ENCODE results near the gene LEFTY2.
"Not testable (repeated sequence)": the region's sequence is repeated elsewhere in the genome, so short reads cannot be mapped to it uniquely, and the experiment has no call there.

The LEFTY2 gene, protein sequence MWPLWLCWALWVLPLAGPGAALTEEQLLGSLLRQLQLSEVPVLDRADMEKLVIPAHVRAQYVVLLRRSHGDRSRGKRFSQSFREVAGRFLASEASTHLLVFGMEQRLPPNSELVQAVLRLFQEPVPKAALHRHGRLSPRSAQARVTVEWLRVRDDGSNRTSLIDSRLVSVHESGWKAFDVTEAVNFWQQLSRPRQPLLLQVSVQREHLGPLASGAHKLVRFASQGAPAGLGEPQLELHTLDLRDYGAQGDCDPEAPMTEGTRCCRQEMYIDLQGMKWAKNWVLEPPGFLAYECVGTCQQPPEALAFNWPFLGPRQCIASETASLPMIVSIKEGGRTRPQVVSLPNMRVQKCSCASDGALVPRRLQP

DNA sequence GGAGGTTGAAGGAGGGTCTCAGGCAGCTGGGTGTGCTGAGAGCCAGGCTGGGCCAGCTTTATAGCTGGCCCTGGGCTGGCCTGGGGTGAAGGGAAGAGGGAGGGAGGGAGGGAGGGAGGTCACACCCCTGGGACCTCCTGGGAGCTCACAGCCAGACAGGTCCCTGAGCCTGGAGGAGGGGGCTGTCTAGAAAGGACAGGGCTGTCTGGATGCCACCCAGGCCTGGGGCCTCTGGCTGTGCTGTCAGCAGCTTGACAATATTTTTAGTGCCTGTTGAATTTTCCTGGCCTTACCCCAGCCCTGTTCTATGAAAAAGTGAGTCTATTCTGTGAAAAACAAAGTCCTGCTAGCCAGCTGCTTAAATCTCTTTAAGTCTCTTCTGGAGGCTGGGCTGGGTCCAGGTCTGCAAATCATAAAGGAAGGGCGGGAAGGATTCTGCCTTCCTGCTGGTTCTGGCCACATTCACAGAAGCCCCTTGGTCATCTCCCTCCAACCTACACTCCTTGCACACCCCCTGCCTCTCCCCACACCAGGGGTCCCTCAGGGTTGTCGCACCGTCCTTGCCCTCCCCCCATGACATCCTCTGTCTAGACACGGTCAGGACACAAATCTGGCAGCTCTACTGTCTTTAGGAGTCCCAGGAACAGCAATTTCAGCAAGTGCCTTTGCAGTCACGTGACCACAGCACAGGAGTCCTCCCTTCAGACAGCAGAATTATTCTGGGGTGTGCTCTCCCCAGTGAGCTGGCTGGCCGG is at the start of gene LEFTY2:
Gene LEFTY2, minus strand, starts transcription at position 34 of the 755 bp plus-strand sequence. CDS start 80 bp downstream, outside the sequence.
- no peak for DNase-seq (ENCODE audit: low read depth)

GRCh38 chr1:225987491-225988316 is 46.7 kb upstream of the LEFTY2 start:
- peak; percentile 66 for DNase-seq (ENCODE audit: low read depth)

- no peak for DNase-seq (ENCODE audit: low read depth)
Measured at GRCh38 chr1:225981714-225982113, 40.7 kb upstream of the LEFTY2 start.

DNA sequence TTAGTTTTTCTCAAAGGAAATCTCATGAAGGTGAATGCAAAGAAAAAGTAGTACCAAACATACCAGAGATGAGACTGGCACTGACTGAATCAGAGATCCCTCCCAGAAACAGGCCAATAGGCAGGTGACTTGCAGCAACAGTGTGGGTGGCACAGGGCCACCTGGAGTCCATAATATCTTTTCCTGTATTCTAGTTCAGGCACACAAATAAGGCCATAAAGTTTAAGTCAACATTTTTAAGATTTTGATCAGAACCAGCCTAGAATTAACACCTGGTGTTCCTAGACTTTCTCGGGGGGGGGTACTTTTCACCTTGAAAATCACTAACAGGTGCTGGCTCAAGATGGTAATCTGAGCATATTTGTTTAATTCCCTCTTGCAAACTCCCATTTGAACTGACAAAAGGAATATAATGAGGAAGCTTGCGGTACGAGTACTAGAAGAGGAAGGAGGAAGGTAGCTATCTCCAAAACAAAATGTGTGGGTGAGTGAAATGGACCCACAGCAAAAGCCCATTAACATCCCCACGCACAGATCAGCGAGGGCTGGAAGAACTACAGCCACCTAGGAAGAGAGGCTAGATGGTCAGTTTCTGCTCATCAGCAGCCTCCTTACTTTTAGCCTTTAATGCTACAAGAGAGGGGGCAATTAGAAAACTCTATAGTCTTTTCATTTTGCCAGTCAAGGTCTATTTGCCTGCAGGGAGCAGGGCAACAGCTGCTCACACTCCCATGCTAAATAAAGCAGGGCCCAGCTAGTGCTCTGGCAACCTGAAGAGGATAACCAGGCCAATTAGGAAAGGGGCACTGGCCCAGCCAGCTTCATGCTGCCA is 39.2 kb upstream of the LEFTY2 start:
- DNase-seq (ENCODE audit: low read depth) = no peak

DNA sequence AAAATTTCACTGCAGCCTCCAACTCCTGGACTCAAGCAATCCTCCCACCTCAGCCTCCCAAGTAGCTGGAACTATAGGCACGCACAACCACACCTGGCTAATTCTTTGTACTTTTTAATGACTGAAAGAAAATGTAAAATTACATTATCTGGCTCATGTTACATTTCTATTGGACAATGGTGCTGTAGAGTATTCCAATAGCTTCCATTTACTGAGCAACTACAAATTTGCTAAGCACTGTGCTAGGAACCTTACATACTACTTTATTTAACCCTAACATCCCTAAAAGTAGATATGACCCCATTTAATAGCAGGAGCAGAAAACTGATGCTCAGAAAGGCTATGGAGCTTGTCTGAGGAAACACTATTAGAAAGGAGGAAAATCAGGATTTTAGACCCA is 38.4 kb upstream of the LEFTY2 start:
- DNase-seq (ENCODE audit: low read depth) = no peak

- no peak for DNase-seq (ENCODE audit: low read depth)
Measured at GRCh38 chr1:225977937-225978748, 37.1 kb upstream of the LEFTY2 start.

GRCh38 chr1:225975146-225975545 is 34.1 kb upstream of the LEFTY2 start:
- not testable (repeated sequence) for DNase-seq (ENCODE audit: low read depth)

- DNase-seq (ENCODE audit: low read depth) = no peak
Measured at GRCh38 chr1:225974454-225974853, 33.4 kb upstream of the LEFTY2 start.

DNA sequence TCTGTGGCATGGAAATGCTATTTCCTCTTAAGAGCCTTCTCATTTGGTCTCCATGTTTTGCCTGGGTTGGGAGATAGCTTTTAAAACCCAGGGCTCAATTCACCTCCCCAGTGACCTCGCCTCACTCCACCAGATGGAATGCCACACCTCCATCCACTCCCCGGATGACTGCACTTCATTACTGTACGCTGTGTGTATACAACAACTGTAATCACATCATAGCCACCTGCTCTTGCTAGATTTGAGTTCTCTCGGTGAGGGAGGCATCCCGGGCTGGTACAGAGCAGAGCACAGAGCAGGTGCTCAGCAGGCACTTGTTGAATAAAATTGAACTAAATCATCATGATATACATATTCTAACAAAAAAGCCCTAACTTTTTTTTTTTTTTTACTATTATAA is 32.1 kb upstream of the LEFTY2 start:
- DNase-seq (ENCODE audit: low read depth) = no peak

- no peak for DNase-seq (ENCODE audit: low read depth)
Measured at GRCh38 chr1:225972344-225973152, 31.5 kb upstream of the LEFTY2 start.

DNA sequence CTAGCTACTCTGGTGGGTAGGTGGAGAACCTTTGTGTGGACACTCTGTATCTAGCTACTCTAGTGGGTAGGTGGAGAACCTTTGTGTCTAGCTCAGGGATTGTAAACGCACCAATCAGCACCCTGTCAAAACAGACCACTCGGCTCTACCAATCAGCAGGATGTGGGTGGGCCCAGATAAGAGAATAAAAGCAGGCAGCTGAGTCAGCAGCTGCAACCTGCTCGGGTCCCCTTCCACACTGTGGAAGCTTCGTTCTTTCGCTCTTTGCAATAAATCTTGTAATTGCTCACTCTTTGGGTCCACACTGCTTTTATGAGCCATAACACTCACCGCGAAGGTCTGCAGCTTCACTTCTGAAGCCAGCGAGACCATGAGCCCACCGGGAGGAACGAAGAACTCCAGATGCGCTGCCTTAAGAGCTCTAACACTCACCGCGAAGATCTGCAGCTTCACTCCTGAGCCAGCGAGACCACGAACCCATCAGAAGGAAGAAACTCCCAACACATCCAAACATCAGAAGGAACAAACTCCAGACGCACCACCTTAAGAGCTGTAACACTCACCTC is 29.7 kb upstream of the LEFTY2 start:
- DNase-seq (ENCODE audit: low read depth) = not testable (repeated sequence)

GRCh38 chr1:225969751-225970150 is 28.7 kb upstream of the LEFTY2 start:
- DNase-seq (ENCODE audit: low read depth) = not testable (repeated sequence)

- no peak for DNase-seq (ENCODE audit: low read depth)
Measured at GRCh38 chr1:225965231-225965630, 24.2 kb upstream of the LEFTY2 start.

DNA sequence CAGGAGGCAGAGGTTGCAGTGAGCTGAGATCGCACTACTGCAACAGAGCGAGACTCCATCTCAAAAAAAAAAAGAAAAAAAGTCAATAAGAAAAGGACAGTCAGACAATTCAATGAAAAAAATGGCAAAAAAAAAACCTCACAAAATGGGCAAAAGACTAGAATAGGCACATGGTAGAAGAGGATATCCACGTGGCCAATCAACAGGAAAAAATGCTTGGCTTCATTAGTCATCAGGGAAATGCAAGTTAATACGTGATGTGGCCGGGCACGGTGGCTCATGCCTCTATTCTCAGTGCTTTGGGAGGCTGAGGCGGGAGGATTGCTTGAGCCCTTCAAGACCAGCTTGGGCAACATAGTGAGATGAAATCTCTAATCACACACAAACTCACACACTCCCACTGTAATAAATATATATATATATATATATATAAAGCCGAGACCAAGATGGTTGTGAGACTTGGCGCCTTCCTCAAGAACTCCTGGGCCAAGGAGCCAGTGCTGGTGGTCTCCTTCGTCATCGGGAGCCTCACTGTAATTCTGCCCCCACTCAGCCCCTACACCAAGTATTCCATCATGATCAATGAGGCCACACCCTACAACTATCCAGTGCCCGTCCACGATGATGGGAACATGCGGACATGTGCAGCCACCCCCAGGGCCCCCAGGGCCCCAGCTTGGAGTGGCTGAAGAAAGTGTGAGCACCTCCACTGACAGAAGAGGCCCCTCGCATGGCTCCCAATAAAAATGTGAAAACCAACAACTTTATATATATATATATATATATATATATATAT is 22.9 kb upstream of the LEFTY2 start:
- peak; percentile 54 for DNase-seq (ENCODE audit: low read depth)

DNA sequence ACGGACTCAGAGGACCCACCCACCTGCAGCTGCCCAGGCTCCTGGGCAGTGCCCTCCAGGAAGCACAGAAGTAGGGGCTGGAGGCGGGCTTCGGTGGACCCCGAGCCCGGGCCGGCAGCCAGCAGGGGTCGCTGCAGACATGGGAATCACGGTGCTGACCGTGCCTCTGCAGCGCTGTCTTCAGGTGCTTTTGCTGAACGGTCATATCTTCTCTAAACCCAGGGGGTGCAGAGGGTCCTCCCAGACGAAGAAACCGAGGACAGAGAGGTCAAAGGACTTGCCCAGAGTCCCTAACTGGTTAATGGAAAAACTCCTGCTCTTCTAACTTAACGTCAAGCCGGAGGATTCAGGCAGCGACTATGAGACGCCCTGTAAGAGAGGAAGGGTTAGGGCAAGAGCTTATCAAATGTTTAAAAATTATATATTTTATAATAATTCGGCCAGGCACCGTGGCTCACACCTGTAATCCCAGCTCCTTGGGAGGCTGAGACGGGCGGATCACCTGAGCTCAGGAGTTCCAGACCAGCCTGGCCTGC is 21.5 kb upstream of the LEFTY2 start:
- DNase-seq (ENCODE audit: low read depth) = no peak

DNA sequence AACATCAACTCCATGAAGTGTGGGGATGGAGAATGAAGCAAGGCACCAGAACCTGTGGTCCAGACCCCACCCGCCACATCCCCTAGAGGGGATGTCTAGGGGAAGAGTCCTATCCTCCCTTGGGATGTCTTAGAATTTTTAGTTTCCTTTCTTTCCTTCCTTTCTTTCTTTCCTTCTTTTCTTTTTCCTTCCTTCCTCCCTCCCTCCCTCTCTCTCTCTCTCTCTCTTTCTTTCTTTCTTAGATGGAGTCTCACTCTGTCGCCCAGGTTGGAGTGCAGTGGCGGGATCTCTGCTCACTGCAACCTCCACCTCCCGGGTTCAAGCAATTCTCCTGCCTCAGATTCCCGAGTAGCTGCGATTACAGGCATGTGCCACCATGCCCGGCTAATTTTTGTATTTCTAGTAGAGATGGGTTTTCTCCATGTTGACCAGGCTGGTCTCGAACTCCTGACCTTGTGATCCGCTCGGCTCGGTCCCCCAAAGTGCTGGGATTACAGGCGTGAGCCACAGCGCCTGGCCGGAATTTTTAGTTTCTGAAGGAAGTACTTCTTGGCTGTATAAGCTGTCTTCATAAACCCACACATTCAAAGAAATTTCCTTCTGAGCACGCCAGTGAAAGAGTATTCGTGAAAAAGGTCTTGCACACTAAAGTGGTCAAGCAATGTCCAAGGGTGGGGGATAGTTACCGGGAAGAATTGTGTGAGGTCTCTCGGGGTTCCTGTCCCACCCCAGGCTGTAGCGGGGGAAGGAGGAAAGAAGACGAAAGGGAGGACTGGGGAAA is 20.8 kb upstream of the LEFTY2 start:
- DNase-seq (ENCODE audit: low read depth) = no peak

- no peak for DNase-seq (ENCODE audit: low read depth)
Measured at GRCh38 chr1:225958041-225958440, 17.0 kb upstream of the LEFTY2 start.

GRCh38 chr1:225954753-225955152 is 13.7 kb upstream of the LEFTY2 start:
- DNase-seq (ENCODE audit: low read depth) = no peak

All from ELR (cell line).